ENCODE results near the gene NCOA5.
A peak's percentile ranks its signal among the peaks of the same experiment; 100 is the strongest.

The NCOA5 gene

DNA sequence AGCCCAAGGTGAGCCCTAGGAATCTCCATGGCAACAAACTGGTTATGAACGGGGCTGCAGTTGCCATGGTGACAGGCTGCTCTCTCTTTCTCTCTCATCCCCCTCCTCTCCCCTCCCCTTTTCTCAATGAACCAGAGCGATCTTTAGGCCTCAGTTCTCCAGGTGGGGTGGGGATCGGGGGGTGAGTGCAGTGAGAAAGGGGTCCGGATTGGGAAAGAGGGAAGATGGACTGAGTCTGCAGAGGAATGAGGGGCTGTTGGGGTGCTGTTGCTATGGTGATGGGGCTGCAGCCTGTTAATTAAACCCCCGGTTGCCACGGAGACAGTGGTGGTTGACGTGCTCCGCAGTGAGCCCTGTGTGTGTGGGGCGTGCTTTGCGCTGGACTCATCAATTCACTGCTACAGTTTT is 64.4 kb downstream of the NCOA5 start:
- Mint-ChIP-seq H3K4me1 (peaks cover 16 to 38% of the 10 kb centered on the region in 2 donors), H3K27me3 (peaks cover 73 to 88% of the 10 kb centered on the region in 2 donors), H3K9me3 (no peaks in the 10 kb centered on the region), H3K36me3 (no peaks in the 10 kb centered on the region), H3K4me3 (no peak overlapping the region), H3K27ac (no peak overlapping the region)
- ATAC-seq (replicated peaks) (no peak), DNase-seq (no peak)

DNA sequence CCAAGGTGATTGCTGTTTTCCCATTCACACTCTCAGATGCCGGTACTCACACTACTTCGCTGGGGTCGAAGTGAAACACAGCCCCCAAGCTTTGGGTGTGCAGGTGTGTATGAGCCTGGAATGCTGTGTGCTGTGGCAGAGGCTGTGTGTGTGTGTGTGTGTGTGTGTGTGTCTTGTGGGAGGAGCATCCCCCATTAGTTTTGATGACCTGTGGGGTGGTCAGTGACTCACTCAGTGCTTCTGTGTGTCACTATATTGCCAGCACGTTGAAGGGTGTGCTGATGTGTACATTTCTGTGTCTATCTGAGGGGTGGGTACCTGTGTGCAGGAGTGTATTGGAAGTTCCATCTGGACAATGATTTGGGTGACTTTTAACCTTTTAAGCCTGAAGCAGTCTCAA is 65.8 kb downstream of the NCOA5 start:
- peaks cover 61 to 77% of the 10 kb centered on the region in 2 donors for H3K27me3 Mint-ChIP-seq
- peaks cover 16 to 36% of the 10 kb centered on the region in 2 donors for H3K4me1 Mint-ChIP-seq
- no peak for ATAC-seq (replicated peaks)
- H3K4me3 Mint-ChIP-seq: no peak overlapping the region
- H3K9me3 Mint-ChIP-seq: no peaks in the 10 kb centered on the region
- no peak for DNase-seq
- no peak overlapping the region for H3K27ac Mint-ChIP-seq
- no peaks in the 10 kb centered on the region for H3K36me3 Mint-ChIP-seq

DNA sequence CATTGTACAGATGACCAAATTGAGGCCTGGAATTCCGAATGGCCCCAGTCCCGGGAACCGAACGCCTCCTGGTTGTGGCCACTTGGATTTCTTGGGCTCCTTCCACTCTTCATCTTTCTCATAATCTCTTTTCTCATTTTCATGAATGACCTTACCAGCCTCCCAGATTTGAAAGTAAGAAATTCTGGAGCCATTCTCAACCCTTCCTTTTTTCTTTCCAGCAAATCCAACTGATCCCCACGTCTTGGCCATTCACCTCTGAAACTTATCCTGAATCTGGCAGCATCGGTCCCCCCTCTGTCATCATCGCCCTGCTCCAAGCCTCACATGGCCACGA is 66.6 kb downstream of the NCOA5 start:
- Mint-ChIP-seq H3K36me3 (no peaks in the 10 kb centered on the region), H3K27ac (no peak overlapping the region), H3K4me3 (peak overlapping the region in 1 of 2 donors; percentile 83), H3K27me3 (peaks cover 58 to 68% of the 10 kb centered on the region in 2 donors), H3K9me3 (no peaks in the 10 kb centered on the region), H3K4me1 (peaks cover 16 to 33% of the 10 kb centered on the region in 2 donors)
- ATAC-seq (replicated peaks): no peak
- DNase-seq: no peak

DNA sequence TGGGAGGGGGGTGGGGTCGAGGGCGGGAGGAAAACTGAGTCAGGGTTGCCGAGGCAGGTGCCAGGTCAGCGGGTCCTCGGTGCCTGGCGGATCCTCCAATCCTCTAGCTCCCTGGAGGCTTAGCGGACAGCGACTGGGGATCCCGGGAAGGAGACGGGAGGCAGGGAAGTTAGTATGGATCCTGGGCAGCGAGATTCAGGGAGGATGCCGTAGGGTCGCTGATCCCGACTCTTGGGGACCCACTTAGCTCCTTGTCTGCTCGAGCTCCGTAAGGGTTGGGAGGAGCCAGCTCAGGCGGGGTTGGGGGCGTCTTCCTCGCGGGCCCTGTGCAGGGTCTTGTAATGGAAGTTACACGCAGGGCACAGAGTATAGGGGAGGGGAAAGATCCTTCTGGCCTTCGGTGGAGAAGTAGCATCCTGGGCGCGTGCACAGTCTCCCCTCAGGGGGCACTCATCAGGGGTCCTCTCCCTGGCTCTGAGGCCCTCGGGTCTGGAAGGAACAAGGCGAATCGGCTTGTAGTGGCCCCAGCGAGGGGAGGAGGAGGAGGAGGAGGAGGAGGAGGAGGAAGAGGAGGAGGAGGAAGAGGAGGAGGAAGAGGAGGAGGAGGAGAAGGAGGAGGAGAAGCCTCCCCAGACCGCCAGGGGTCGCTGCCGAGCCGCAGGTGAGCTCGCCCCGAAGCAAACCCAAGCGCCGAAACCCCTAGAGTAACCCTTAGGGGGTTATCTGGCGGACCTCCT is 67.2 kb downstream of the NCOA5 start:
- Mint-ChIP-seq H3K27ac (no peak overlapping the region), H3K27me3 (peaks cover 58 to 68% of the 10 kb centered on the region in 2 donors), H3K4me3 (peak overlapping the region; percentile 78 to 83), H3K9me3 (no peaks in the 10 kb centered on the region), H3K36me3 (no peaks in the 10 kb centered on the region), H3K4me1 (peaks cover 16 to 33% of the 10 kb centered on the region in 2 donors)
- DNase-seq (peak; percentile 48), ATAC-seq (replicated peaks) (peak; percentile 51 to 61)

DNA sequence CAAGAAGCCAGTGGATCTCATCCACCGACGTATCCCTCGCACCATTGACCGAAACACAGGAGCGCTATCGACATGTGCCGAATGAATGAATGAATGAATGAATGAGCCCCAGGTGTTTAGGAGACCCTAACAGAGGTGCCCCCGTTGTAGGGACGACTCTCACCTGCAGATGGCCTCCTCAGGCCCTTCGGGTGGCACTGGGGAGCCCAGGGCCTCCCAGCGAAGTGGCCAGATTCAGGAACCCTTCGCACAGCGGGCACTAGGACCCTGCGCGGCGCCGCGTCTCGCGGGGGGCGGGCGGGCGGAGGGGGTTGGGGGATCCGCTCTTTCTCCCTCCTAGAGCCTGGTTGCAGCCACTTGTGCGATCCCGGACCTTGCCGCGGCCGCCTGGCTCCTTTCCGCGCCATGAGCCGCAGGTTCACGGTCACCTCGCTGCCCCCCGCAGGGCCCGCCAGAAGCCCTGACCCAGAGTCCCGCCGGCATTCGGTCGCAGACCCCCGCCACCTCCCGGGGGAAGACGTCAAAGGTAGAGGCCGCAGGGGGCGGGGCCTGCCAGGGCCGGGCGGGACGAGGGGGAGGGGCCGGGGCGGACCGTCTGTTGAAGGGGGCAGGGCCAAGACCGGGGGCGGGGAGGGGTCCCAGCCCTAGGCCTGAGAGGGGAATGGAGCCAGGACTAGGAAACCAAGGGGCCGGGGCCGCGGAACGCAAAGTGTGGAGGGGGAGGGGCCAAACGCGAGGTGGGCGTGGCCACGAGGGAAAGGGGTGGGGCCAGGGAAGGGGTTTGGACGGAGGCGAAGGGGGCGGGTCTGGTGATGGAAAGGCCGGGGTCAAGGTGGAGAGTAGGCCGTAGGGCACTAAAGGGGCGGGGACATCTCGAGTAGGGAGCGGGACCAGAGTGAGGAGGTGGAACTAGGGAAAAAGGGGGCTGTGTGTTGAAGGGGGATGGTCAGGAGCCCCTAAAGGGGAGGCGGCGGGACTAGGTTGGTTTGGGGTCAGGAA is 68.1 kb downstream of the NCOA5 start:
- Mint-ChIP-seq H3K4me3 (peak overlapping the region; percentile 80 to 83), H3K4me1 (peaks cover 18 to 33% of the 10 kb centered on the region in 2 donors), H3K27ac (no peak overlapping the region), H3K36me3 (no peaks in the 10 kb centered on the region), H3K27me3 (peaks cover 57 to 61% of the 10 kb centered on the region in 2 donors), H3K9me3 (no peaks in the 10 kb centered on the region)
- DNase-seq (no peak), ATAC-seq (replicated peaks) (peak; percentile 70 to 76)

DNA sequence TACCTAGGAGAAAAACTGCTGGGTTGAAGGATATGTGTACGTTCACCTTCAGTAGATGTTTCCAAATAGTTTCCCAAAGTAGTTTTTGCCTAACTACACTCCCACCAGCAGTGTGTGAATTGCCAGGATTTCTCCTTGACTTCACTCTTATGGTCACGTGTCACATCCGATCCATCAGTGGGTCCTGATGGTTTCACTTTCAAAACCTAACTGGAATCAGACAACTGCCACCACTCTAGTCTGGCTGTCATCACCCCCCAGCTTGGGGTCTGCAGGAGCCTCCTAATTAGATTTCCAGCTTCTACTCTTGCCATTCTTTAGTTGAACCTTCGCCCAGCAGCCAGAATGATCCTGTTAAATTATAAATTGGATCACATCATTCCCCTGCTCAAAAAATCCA is 69.2 kb downstream of the NCOA5 start:
- peaks cover 52 to 55% of the 10 kb centered on the region in 2 donors for H3K27me3 Mint-ChIP-seq
- no peaks in the 10 kb centered on the region for H3K36me3 Mint-ChIP-seq
- ATAC-seq (replicated peaks): no peak
- peaks cover 18 to 33% of the 10 kb centered on the region in 2 donors for H3K4me1 Mint-ChIP-seq
- no peak for DNase-seq
- no peak overlapping the region for H3K4me3 Mint-ChIP-seq
- no peaks in the 10 kb centered on the region for H3K9me3 Mint-ChIP-seq
- no peak overlapping the region for H3K27ac Mint-ChIP-seq

DNA sequence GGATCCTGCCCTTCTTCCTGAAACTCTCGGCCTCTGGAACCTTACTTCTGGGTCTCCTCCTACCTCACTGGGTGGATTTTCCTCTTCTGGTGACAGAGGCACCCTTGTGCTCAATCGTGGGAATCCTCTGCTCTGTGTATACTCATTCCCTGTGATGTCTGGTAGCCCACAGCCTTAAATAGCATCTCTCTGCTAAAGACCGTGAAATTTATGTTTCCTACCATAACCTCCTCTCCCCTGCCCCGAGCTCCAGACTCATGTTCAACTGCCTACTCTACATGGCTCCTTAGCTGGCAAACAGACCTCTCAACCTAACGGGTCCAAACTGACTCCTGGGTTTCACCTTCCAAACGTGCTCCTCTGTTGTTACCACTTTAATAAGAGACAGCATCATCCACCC is 71.2 kb downstream of the NCOA5 start:
- peaks cover 38 to 52% of the 10 kb centered on the region in 2 donors for H3K27me3 Mint-ChIP-seq
- H3K4me3 Mint-ChIP-seq: no peak overlapping the region
- H3K36me3 Mint-ChIP-seq: no peaks in the 10 kb centered on the region
- no peak for DNase-seq
- peaks cover 30 to 48% of the 10 kb centered on the region in 2 donors for H3K4me1 Mint-ChIP-seq
- no peak overlapping the region for H3K27ac Mint-ChIP-seq
- no peak for ATAC-seq (replicated peaks)
- no peaks in the 10 kb centered on the region for H3K9me3 Mint-ChIP-seq

DNA sequence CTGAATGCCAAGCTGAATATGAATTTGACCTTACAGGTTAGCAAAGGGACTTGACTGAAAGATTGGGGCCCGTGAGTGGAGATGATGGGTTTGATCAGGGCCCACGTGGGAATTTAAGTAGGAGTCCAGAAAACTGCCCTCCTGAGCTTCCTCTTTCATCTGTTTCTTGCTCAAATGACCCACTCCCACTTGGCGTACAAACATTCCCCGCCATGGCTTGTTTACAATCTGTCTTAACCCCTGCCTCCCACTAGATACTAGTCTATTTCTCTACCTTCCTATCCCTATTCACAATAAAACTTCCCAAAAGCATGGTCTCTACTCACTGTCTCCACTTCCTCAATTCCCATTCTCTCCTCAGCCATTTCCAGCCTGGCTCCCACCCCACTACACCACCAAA is 71.7 kb downstream of the NCOA5 start:
- Mint-ChIP-seq H3K27me3 (peaks cover 33 to 52% of the 10 kb centered on the region in 2 donors), H3K27ac (no peak overlapping the region), H3K9me3 (no peaks in the 10 kb centered on the region), H3K36me3 (no peaks in the 10 kb centered on the region), H3K4me3 (no peak overlapping the region), H3K4me1 (peaks cover 31 to 48% of the 10 kb centered on the region in 2 donors)
- DNase-seq (no peak), ATAC-seq (replicated peaks) (no peak)

DNA sequence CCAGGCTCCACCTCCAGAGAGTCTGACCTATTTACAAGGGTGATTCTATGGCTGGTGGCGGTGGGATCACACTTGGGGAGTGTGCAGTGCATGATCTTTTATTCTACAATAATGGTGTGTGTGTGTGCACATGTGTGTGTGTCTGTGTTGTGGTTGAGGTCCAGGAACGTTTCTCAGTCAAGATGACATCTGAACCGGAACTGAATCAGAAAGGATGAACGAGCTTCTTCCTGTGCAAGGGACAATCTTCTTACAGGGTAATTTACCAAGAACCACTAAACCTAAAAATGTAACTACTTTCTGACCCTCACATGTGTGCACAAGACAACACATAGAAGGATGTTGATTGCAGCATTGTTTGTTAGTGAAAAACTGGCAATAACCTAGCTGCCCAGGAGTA is 72.5 kb downstream of the NCOA5 start:
- Mint-ChIP-seq H3K36me3 (no peaks in the 10 kb centered on the region), H3K4me3 (no peak overlapping the region), H3K27me3 (peaks cover 37 to 54% of the 10 kb centered on the region in 2 donors), H3K27ac (no peak overlapping the region), H3K9me3 (no peaks in the 10 kb centered on the region), H3K4me1 (peaks cover 33 to 48% of the 10 kb centered on the region in 2 donors)
- ATAC-seq (replicated peaks) (no peak), DNase-seq (no peak)

DNA sequence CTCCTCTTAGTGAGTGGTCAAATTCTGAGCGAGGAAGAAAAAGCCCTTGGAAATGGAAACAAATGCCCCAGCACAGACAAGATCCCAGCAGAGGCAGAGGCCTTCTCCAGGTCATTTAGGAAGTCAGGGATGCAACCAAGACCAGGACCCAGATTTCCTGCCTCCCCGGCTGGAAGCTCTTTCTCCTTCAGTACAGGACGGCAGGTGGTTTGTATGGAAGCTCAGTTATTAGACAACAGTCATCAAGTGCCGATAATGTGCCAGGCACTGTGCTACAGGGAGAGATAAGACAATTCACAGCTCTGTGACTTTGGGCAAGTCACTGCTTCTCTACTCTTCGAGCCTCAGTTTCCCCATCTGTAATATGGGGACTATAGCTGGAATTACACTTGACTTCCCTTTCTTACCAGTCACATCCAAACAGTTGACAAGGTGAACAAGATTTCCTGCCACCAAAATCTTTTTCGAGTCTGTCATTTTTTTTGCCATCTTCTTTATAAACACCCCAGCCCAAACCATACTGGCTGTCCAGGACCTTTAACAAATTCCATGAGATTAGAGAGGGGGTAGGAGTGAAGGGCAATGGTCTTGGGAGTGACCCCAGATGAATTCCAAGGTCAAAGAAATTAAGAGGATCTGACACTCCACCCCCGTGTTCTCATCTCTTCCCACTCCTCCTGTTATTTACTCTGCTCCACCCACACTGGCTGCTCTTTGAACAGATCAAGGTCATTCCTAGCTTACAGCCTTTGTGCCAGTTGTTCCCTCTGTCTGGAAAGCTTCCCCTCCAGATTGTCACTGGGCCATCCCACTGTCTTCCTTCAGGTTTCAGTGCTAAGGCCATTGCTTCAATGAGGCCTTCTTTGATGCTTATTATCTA is 75.0 kb downstream of the NCOA5 start:
- H3K9me3 Mint-ChIP-seq: peaks cover 6 to 8% of the 10 kb centered on the region in 2 donors
- peaks cover 48 to 64% of the 10 kb centered on the region in 2 donors for H3K27me3 Mint-ChIP-seq
- H3K4me3 Mint-ChIP-seq: peak overlapping the region; percentile 67 to 74
- H3K4me1 Mint-ChIP-seq: peaks cover 38 to 54% of the 10 kb centered on the region in 2 donors
- H3K27ac Mint-ChIP-seq: peak overlapping the region; percentile 0
- peaks cover 6 to 7% of the 10 kb centered on the region in 2 donors for H3K36me3 Mint-ChIP-seq
- no peak for DNase-seq
- ATAC-seq (replicated peaks): no peak

DNA sequence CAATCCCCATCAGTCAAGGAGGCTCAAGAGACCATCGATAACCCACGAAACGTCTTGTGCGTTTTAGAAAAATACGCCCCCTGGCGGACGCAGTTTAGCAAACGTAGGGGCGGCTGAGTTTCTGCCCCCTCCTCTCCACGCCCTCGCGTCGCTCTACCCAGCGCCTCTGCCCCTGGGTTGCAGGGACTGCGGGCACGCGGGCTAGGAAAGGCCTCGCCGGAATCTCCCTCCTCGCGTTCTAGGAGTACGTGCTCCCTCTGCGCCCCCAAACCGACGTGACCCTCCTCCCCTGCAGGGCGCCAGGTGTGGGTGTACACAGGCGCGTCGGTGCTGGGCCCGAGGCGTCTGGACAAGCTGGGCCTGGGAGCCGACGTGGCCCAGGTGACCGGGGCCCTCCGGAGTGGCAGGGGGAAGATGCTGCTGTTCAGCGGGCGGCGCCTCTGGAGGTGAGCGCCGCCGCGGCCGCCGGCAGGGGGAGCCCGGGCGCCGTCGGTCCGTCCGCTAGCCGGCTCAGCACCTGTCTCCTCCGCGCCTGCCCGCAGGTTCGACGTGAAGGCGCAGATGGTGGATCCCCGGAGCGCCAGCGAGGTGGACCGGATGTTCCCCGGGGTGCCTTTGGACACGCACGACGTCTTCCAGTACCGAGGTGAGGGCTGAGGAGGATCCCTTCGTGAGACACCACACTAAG is 75.8 kb downstream of the NCOA5 start:
- H3K4me3 Mint-ChIP-seq: peak overlapping the region; percentile 71 to 74
- peaks cover 55 to 72% of the 10 kb centered on the region in 2 donors for H3K27me3 Mint-ChIP-seq
- peaks cover 46 to 62% of the 10 kb centered on the region in 2 donors for H3K4me1 Mint-ChIP-seq

DNA sequence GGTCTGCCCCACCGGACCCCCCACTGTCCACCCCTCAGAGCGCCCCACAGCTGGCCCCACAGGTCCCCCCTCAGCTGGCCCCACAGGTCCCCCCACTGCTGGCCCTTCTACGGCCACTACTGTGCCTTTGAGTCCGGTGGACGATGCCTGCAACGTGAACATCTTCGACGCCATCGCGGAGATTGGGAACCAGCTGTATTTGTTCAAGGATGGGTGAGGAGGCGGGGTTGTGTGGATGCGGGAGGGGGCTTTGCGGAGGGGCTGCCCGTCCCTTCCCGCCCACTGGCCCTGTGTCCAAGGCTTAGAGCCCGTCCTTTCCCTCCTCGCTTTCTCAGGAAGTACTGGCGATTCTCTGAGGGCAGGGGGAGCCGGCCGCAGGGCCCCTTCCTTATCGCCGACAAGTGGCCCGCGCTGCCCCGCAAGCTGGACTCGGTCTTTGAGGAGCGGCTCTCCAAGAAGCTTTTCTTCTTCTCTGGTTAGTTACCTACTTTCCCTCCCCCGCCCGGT is 76.4 kb downstream of the NCOA5 start:
- ATAC-seq (replicated peaks): no peak
- Mint-ChIP-seq H3K36me3 (peaks cover 6 to 7% of the 10 kb centered on the region in 2 donors), H3K4me3 (peak overlapping the region in 1 of 2 donors; percentile 74), H3K27ac (no peak overlapping the region), H3K4me1 (peaks cover 52 to 68% of the 10 kb centered on the region in 2 donors), H3K9me3 (peaks cover 6 to 8% of the 10 kb centered on the region in 2 donors), H3K27me3 (peaks cover 57 to 76% of the 10 kb centered on the region in 2 donors)
- DNase-seq: no peak

More for the DNA sequence above, 75.8 kb downstream of the NCOA5 start:
- peaks cover 6 to 8% of the 10 kb centered on the region in 2 donors for H3K9me3 Mint-ChIP-seq
- DNase-seq: peak; percentile 59
- peaks cover 6 to 7% of the 10 kb centered on the region in 2 donors for H3K36me3 Mint-ChIP-seq
- ATAC-seq (replicated peaks): peak; percentile 87 to 91
- no peak overlapping the region for H3K27ac Mint-ChIP-seq

DNA sequence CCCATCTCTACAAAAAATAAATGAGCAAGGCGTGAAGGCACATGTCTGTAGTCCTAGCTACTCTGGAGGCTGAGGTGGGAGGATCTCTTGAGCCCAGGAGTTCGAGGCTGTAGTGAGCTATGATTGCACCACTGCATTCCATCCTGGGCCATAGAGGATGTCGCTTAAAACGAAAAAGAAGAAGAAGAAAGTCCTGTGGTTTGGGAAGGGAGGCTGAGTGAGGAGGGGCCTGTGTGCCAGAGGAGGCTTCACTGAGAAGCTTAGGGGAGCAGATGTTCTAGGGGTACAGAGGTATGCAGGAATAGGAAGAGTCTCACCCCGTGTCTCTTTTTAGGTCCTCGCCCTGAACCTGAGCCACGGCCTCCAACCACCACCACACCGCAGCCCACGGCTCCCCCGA is 76.8 kb downstream of the NCOA5 start:
- DNase-seq (no peak), ATAC-seq (replicated peaks) (no peak)
- Mint-ChIP-seq H3K4me1 (peaks cover 56 to 72% of the 10 kb centered on the region in 2 donors), H3K27ac (peak overlapping the region; percentile 72), H3K36me3 (peaks cover 6 to 7% of the 10 kb centered on the region in 2 donors), H3K27me3 (peaks cover 52 to 74% of the 10 kb centered on the region in 2 donors), H3K9me3 (peaks cover 6 to 8% of the 10 kb centered on the region in 2 donors), H3K4me3 (peak overlapping the region; percentile 18 to 49)
